GM18867 (cell line): ENCODE measurements around the gene GNPTG.
A peak's percentile ranks its signal among the peaks of the same experiment; 100 is the strongest.

Experiments
- ATAC-seq: cut with Tn5 transposase; IDR thresholded peaks from one replicate; pipeline ENCODE4 v1.9.1; 2021; ENCODE audit warnings: mild to moderate bottlenecking, moderate library complexity; ENCODE audit not compliant: unreplicated experiment

The GNPTG gene

GRCh38 chr16:1333149-1333812 lies 18.4 kb upstream of the GNPTG start, which contains the start of gene BAIAP3:
BAIAP3 (plus strand) TSS chr16:1333645; CDS start chr16:1338550, 4,905 bp downstream.
- no peak for ATAC-seq

GRCh38 chr16:1333854-1334700 lies 17.7 kb upstream of the GNPTG start:
- no peak for ATAC-seq

DNA sequence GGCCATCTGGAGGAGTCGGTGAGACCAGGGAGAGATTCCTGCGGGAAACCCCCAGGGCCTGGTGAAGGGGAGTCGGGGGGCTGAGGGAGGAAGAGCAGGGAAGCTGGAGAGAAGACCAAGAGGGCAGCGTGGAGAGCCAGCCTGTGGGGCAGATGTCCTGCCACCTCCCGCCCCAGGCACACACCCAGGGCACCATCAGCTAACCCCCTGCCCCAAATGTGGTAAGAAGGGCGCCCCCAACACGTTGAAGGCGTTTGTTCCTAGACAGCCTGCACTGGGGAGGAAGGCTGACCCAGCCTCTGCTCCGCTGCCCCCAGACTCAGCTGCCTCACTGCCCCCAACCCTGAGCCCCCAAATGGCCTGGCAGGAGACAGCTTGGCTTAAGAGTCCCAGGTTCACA lies 17.0 kb upstream of the GNPTG start:
- ATAC-seq, result no peak

DNA sequence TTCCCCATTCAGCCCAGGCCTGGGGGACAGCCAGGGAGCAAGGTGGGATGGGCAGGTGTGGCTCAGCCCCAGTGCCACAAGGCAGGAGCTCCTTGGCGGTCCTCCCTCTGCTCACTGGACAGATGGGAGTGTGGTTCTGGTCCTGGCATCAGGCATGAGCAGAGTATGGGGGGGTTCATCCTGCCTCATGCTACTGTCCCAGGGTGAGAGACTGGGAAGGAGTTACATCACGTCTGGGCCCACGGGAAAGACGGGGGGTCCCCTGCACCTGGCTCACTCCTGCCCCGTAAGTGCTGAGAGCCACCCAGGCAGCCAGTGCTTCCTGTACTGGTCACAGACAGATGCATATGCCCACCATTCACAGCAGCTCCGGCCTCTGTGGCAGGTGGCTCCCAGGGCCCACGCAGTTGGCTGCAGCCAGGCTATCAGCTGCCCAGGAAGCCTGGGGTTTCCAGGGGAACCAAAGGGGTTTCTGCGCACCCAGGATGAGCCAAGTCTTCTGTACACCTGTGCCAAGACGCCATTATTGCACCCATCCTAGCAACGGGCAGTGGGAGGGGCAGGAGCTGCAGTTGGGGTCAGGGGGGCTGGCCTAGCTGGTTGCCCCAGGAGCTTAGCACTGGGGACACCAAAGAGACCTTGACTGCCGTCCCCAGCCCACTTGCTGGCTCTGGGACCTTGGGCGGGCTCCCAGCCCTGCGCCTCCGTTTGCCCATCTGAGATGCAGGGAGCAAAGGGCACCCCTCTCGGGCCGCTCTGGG lies 16.3 kb upstream of the GNPTG start:
- no peak for ATAC-seq

GRCh38 chr16:1335996-1336395 lies 15.7 kb upstream of the GNPTG start:
- no peak for ATAC-seq

DNA sequence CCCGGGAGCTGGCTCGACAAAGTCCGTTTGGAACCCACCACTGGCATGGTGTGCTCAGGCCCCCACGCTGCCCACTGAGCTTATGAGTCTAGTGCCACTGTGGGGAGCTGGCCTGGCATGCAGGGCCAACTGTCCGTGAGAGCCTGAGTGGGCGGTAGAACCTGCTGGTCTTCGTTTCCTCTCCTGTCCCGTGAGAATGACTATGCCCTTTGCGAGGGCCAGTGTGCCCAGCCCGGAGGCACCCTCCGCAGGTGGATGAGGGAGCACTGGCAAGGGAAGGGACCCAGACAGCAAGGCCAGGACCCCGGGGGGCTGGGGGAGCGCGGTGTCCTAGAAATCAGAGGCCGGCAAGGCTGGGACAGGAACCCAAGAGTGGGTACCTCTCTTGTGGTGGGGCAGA lies 15.1 kb upstream of the GNPTG start:
- no peak for ATAC-seq

DNA sequence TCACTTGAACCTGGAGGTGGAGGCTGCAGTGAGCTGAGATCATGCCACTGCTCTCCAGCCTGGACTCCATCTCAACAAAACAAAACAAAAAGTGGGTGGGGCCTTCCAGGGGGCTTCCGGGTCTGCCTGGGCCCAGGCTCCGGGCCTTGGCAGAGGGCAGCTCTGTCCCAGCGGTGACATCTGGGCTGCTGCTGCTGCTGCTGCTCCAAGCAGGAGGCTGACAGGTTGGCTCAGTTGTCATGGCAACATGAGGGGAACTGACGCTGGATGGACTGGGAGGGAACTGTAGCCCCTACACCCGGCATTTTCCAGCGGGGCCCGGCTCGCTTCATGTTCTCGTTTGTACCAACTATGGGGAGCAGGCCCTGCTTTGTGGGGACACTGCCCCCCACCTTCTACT lies 14.2 kb upstream of the GNPTG start:
- ATAC-seq, result no peak

DNA sequence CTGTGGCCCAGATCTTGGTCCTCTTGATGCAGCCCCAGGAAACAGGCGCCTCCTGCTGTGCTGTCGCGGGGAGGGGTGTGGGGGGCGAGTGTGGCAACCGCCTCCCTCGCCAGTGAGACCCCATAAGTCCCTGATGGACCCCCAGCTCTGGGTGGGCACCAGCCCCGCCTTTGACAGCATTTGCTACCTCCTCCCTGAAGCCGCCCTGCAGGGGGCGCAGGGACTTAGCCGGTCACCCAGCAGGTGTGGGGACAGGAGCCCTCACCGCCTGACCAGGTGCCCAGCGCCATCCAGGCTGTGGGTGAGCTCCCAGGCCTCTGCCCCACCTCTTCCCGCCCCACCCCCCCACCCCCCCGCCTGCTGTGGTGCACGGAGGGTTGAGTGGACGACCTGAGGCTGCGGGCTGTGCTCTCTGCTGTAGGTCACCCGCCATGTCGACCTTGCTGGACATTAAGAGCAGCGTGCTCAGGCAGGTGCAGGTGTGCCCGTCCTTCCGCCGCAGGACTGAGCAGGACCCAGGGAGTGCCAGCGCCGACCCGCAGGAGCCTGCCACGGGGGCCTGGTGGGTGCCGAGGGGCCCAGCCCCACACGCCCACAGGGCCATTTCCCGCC lies 13.5 kb upstream of the GNPTG start:
- ATAC-seq, result no peak

DNA sequence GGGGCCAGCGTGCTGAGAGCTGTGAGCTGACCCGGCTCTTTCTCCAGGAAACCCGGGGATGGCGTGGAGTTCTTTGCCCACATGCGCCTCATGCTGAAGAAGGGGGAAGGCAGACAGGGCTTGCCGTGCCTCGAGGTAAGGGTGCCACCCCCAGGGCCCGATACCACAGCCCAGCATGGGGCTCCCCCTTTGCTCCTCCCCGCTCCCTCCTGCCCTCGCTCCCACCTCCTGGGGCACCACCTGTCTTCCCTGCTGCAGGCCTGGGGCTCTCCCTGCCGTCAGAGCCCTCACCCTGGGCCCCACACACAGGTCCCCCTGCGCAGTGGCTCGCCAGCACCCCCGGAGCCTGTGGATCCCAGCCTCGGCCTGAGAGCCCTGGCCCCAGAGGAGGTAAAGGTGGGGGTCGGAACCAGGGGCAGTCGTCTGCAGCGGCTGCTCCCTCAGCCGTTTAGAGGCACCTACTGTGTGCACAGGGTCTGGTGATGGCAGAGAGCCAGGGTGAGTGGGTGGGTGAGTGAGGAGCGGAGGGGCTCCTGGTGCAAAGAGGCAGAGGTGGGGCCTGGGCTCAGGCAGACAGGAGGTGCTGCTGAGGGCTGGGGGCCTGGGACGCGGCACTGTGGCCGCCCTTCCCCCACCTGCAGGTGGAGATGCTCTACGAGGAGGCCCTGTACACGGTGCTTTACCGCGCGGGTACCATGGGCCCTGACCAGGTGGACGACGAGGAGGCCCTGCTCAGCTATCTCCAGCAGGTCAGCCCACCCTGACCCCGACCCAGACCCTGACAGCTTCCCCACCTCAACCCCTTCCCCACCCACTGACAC lies 12.7 kb upstream of the GNPTG start:
- ATAC-seq, result no peak

DNA sequence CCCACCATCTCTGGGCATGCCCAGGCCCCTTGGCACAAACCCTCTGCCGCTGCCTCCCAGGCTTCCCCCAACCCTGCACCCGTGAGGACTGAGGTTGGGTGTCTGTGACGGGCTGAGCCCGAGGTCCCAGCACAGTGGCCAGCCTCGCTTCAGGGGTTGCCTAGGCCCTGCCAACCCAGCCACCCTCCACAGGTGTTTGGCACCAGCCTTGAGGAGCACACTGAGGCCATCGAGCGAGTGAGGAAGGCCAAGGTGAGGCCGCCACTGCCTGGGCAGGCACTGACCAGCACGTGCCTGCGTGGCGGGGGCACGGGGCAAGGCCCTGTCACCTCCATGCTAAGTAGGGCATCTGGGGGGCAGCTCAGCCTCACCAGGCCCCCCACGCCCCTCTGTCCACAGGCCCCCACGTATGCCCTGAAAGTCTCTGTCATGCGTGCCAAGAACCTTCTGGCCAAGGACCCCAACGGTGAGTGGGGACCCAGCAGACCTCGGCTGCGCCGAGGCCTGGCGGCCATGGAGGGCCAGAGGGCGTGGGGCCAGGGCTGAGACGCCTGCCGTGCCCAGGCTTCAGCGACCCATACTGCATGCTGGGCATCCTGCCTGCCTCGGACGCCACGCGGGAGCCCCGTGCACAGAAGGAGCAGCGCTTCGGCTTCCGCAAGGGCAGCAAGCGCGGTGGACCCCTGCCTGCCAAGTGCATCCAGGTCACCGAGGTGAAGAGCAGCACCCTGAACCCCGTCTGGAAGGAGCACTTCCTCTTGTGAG lies 10.8 kb upstream of the GNPTG start:
- no peak for ATAC-seq

DNA sequence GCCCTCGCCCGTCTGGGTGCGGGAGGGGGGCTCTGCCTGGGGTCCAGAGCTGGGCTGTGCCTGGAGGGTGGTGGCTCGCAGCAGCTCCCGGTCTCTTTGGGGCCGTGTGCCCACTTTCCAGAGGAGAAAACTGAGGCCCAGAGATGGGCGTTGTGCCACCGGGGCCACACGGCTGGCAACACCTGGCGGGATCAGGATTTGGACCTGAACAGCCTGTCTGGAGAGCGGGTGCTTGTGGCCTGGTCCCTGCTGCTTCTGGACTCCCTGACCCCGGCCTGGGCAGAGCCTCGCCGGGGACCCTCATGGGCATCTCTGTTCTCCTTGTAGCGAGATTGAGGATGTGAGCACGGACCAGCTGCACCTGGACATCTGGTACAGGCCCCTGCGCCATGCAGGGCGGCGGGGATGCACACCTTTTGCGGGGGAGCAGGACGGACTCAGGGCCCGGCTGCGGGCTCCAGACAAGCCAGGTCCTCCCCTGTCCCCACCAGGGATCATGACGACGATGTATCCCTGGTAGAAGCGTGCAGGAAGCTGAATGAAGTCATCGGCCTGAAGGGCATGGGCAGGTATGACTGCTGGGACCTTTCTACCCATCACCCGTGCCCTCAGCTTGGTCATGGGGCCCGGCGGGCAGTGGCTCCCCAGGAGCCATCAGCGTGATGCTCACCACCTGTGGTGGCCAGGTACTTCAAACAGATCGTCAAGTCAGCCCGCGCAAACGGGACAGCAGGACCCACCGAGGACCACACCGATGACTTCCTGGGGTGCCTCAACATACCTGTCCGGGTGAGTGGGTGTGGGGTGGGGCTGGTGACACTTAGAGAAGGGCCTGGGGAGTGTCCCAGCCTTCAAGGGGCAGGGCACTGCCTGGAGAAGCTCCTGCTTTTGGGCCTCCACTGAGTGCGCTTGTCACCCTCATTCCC lies 10.0 kb upstream of the GNPTG start:
- no peak for ATAC-seq

GRCh38 chr16:1342526-1343427 lies 9.0 kb upstream of the GNPTG start:
- peak; percentile 82 for ATAC-seq

GRCh38 chr16:1343428-1344242 lies 8.1 kb upstream of the GNPTG start:
- ATAC-seq, result no peak

- ATAC-seq, result no peak
These were observed 7.2 kb upstream of the GNPTG start for GRCh38 chr16:1344499-1344898.

GRCh38 chr16:1345087-1345486 lies 6.6 kb upstream of the GNPTG start:
- ATAC-seq, result no peak

DNA sequence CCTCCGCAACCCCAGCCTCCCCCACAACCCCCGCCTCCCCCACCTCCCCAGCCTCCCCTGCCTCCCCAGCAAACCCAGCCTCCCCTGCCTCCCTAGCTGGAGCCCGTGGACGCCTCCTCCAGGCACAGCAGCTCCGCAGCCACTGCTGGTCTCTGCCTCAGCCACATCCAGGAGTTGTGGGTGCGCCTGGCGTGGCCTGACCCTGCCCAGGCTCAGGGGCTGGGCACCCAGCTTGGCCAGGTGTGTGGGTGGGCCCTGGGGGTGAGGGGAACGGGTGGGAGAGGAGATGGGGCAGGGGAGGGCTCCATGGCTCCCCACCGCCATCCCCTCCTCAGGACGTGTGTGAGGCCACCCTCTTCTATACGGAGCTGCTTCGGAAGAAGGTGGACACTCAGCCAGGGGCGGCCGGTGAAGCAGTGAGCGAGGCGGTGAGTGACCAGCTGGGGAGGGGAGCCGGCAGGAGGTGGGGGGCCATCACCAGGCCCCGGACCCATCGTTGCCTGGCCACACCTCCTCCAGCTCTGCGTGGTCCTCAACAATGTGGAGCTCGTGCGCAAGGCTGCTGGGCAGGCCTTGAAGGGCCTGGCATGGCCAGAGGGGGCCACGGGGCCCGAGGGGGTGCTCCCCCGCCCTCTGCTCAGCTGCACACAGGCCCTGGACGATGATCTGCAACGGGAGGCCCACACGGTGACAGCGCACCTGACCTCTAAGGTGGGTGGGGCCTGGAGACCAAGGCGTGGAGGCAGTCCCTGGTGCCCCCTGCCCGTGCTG lies 5.9 kb upstream of the GNPTG start:
- no peak for ATAC-seq
